OCI-LY3 (cell line): ENCODE measurements around the gene GDI1.
A peak's percentile ranks its signal among the peaks of the same experiment; 100 is the strongest.

Experiments
- H2AFZ ChIP-seq: fragments of 200-600, 300-600 bp; shearing (Covaris generic); 2 replicates; pipeline ENCODE4 v1.6.0; 2014; ENCODE audit warnings: antibody characterized with exemption, low read depth, low read length
- H3K27ac ChIP-seq: fragments of 200-600, 300-600 bp; sonication (generic); 2 replicates; pipeline ENCODE4 v1.5.1; 2014; ENCODE audit warnings: mild to moderate bottlenecking, low read length, moderate library complexity, mixed read lengths
- H3K27me3 ChIP-seq: fragments of 200-600, 300-600 bp; sonication (generic); 2 replicates; pipeline ENCODE4 v1.6.1; 2014; ENCODE audit warnings: low read depth, low read length, mixed read lengths
- H3K36me3 ChIP-seq: fragments of 200-600, 300-600 bp; sonication (generic); replicated peaks from 2 replicates; pipeline ENCODE3; 2014; ENCODE audit warnings: low read depth, low read length, mixed read lengths
- H3K4me1 ChIP-seq: fragments of 300-600, 200-600 bp; sonication (generic); 2 replicates; pipeline ENCODE4 v1.6.1; 2014; ENCODE audit warnings: low read length, mixed read lengths
- H3K4me2 ChIP-seq: fragments of 200-600, 300-600 bp; sonication (generic); 2 replicates; pipeline ENCODE4 v1.6.1; 2014; ENCODE audit warnings: low read length, mixed read lengths
- H3K4me3 ChIP-seq: fragments of 300-600, 200-600 bp; sonication (generic); 2 replicates; pipeline ENCODE4 v1.5.1; 2014; ENCODE audit warnings: antibody characterized with exemption, mild to moderate bottlenecking, low read length, moderate library complexity
- H3K79me2 ChIP-seq: fragments of 300-600, 200-600 bp; shearing (Covaris generic); 2 replicates; pipeline ENCODE4 v1.6.1; 2014; ENCODE audit warnings: mild to moderate bottlenecking, low read length, mixed read lengths
- H3K9ac ChIP-seq: fragments of 300-600, 200-600 bp; shearing (Covaris generic); 2 replicates; pipeline ENCODE4 v1.6.0; 2014; ENCODE audit warnings: mild to moderate bottlenecking, low read length, moderate library complexity
- H3K9me3 ChIP-seq: fragments of 200-600, 300-600 bp; shearing (Covaris generic); 2 replicates; pipeline ENCODE4 v1.6.1; 2014; ENCODE audit warnings: low read length, mixed read lengths; ENCODE audit not compliant: insufficient read depth
- H4K20me1 ChIP-seq: fragments of 200-600, 300-600 bp; sonication (generic); 2 replicates; pipeline ENCODE4 v1.6.1; 2016; ENCODE audit warnings: low read length, mixed read lengths; ENCODE audit not compliant: insufficient read depth
- CTCF ChIP-seq: fragments of 200-600, 300-600 bp; sonication (generic); IDR thresholded peaks from 2 replicates; pipeline ENCODE4 v1.5.1; 2014; ENCODE audit warnings: antibody characterized with exemption, low read length, low read depth
- EZH2phosphoT487 ChIP-seq: fragments of 200-600 bp; shearing (Covaris generic); IDR thresholded peaks from 2 replicates; pipeline ENCODE4 v1.6.1; 2018; ENCODE audit warnings: antibody characterized with exemption, mixed run types, low read depth

GDI1 gene

GRCh38 chrX:154483325-154483724 lies 46.4 kb downstream of the GDI1 start:
- peaks cover 19% of the 10 kb centered on the region for H3K36me3 ChIP-seq
- H2AFZ ChIP-seq, result no peak overlapping the region
- no peak overlapping the region for H3K9ac ChIP-seq
- H4K20me1 ChIP-seq, result no peaks in the 10 kb centered on the region
- H3K27me3 ChIP-seq, result no peaks in the 10 kb centered on the region
- TF ChIP-seq CTCF, result no peak
- no peak for TF ChIP-seq EZH2phosphoT487
- H3K27ac ChIP-seq, result no peak overlapping the region
- peaks cover 24% of the 10 kb centered on the region for H3K79me2 ChIP-seq
- no peak overlapping the region for H3K4me2 ChIP-seq
- H3K9me3 ChIP-seq, result no peaks in the 10 kb centered on the region
- no peak overlapping the region for H3K4me3 ChIP-seq
- peaks cover 28% of the 10 kb centered on the region for H3K4me1 ChIP-seq

- no peaks in the 10 kb centered on the region for H3K9me3 ChIP-seq
- peaks cover 19% of the 10 kb centered on the region for H3K36me3 ChIP-seq
- no peak overlapping the region for H2AFZ ChIP-seq
- no peak overlapping the region for H3K4me2 ChIP-seq
- H3K27me3 ChIP-seq, result no peaks in the 10 kb centered on the region
- H3K27ac ChIP-seq, result no peak overlapping the region
- TF ChIP-seq CTCF (no peak), EZH2phosphoT487 (no peak)
- H3K4me1 ChIP-seq, result peaks cover 31% of the 10 kb centered on the region
- H3K9ac ChIP-seq, result no peak overlapping the region
- H3K4me3 ChIP-seq, result no peak overlapping the region
- peaks cover 24% of the 10 kb centered on the region for H3K79me2 ChIP-seq
- no peaks in the 10 kb centered on the region for H4K20me1 ChIP-seq
These were observed 47.5 kb downstream of the GDI1 start for GRCh38 chrX:154484255-154485149.

- Histone ChIP-seq H3K79me2 (peaks cover 24% of the 10 kb centered on the region), H3K27me3 (no peaks in the 10 kb centered on the region), H3K4me3 (peak overlapping the region; percentile 98), H4K20me1 (no peaks in the 10 kb centered on the region), H2AFZ (no peak overlapping the region), H3K4me2 (peak overlapping the region; percentile 94), H3K27ac (peak overlapping the region; percentile 62), H3K9me3 (no peaks in the 10 kb centered on the region), H3K36me3 (peaks cover 19% of the 10 kb centered on the region), H3K9ac (peak overlapping the region; percentile 95), H3K4me1 (peaks cover 28% of the 10 kb centered on the region)
- no peak for TF ChIP-seq EZH2phosphoT487
- TF ChIP-seq CTCF, result no peak
These were observed 48.4 kb downstream of the GDI1 start for GRCh38 chrX:154485150-154486051.

- peaks cover 19% of the 10 kb centered on the region for H3K36me3 ChIP-seq
- H3K27me3 ChIP-seq, result no peaks in the 10 kb centered on the region
- peak overlapping the region; percentile 95 for H3K9ac ChIP-seq
- peaks cover 24% of the 10 kb centered on the region for H3K79me2 ChIP-seq
- no peaks in the 10 kb centered on the region for H3K9me3 ChIP-seq
- H3K4me3 ChIP-seq, result peak overlapping the region; percentile 98
- no peaks in the 10 kb centered on the region for H4K20me1 ChIP-seq
- no peak for TF ChIP-seq EZH2phosphoT487
- TF ChIP-seq CTCF, result no peak
- H2AFZ ChIP-seq, result no peak overlapping the region
- H3K4me2 ChIP-seq, result peak overlapping the region; percentile 94
- peak overlapping the region; percentile 62 for H3K27ac ChIP-seq
- peaks cover 28% of the 10 kb centered on the region for H3K4me1 ChIP-seq
These were observed 49.1 kb downstream of the GDI1 start for GRCh38 chrX:154486052-154486395.
